ENCODE measurements around the gene TNS1. TPM values are rescaled to one million over a fixed set of nuclear protein-coding genes. Genes with fewer than 3 reads are reported as not detected.

Gene TNS1
- total RNA-seq, 1 experiment from 2014 or later: 1.5 TPM

- Histone ChIP-seq H3K9me3 (ENCODE audit: low read length) (no peaks in the 10 kb centered on the region), H4K20me1 (ENCODE audit: low read length) (no peaks in the 10 kb centered on the region), H3K36me3 (ENCODE audit: low read depth, low read length) (no peaks in the 10 kb centered on the region), H2AFZ (ENCODE audit: low read length) (no peak overlapping the region), H3K79me2 (ENCODE audit: low read length) (no peaks in the 10 kb centered on the region), H3K4me1 (ENCODE audit: insufficient read depth, low read length) (no peaks in the 10 kb centered on the region), H3K4me2 (ENCODE audit: low read length) (no peak overlapping the region), H3K9ac (ENCODE audit: low read length) (no peak overlapping the region), H3K4me3 (ENCODE audit: low read length) (no peak overlapping the region), H3K27ac (ENCODE audit: low read length) (no peak overlapping the region), H3K27me3 (ENCODE audit: low read length) (peaks cover 10% of the 10 kb centered on the region; the same call in 1 of the 2 replicates), H3F3A (ENCODE audit: low read length, unreplicated experiment) (no peaks in the 10 kb centered on the region), H3K9me2 (replicated peaks; ENCODE audit: low read length) (no peaks in the 10 kb centered on the region)
- ATAC-seq: no peak
- ChIA-PET POLR2A (ENCODE audit: unreplicated experiment) (no interaction called here), CTCF (no interaction called here)
- intact Hi-C loops (cut with micrococcal nuclease): no loop called here
- no peak for TF ChIP-seq EZH2 (IDR thresholded peaks at IDR 0.05; ENCODE audit: low read length, unreplicated experiment)
- TF ChIP-seq CTCF (conservative IDR thresholded peaks at IDR 0.05; ENCODE audit: low read depth, low read length): no peak
- TF ChIP-seq EZH2phosphoT487 (IDR thresholded peaks at IDR 0.05; ENCODE audit: borderline replicate concordance, low read length): no peak
- DNase-seq: no peak
- no TSS peak for BruUV-seq (replicated peaks)
Measured at GRCh38 chr2:217808326-217808725, 194.5 kb downstream of the TNS1 start.

- DNase-seq: no peak
- Histone ChIP-seq H3K4me1 (ENCODE audit: insufficient read depth, low read length) (no peaks in the 10 kb centered on the region), H3K27ac (ENCODE audit: low read length) (no peak overlapping the region), H3K4me3 (ENCODE audit: low read length) (no peak overlapping the region), H3K9me2 (replicated peaks; ENCODE audit: low read length) (no peaks in the 10 kb centered on the region), H3F3A (ENCODE audit: low read length, unreplicated experiment) (no peaks in the 10 kb centered on the region), H3K9ac (ENCODE audit: low read length) (no peak overlapping the region), H3K36me3 (ENCODE audit: low read depth, low read length) (no peaks in the 10 kb centered on the region), H3K79me2 (ENCODE audit: low read length) (no peaks in the 10 kb centered on the region), H2AFZ (ENCODE audit: low read length) (no peak overlapping the region), H3K4me2 (ENCODE audit: low read length) (no peak overlapping the region), H4K20me1 (ENCODE audit: low read length) (no peaks in the 10 kb centered on the region), H3K27me3 (ENCODE audit: low read length) (peaks cover 6% of the 10 kb centered on the region; the same call in 1 of the 2 replicates), H3K9me3 (ENCODE audit: low read length) (no peaks in the 10 kb centered on the region)
- no TSS peak for BruUV-seq (replicated peaks)
- TF ChIP-seq CTCF (conservative IDR thresholded peaks at IDR 0.05; ENCODE audit: low read depth, low read length) (no peak), EZH2phosphoT487 (IDR thresholded peaks at IDR 0.05; ENCODE audit: borderline replicate concordance, low read length) (no peak), EZH2 (IDR thresholded peaks at IDR 0.05; ENCODE audit: low read length, unreplicated experiment) (no peak)
- CTCF ChIA-PET: no interaction called here
- intact Hi-C loops (cut with micrococcal nuclease): no loop called here
- POLR2A ChIA-PET (ENCODE audit: unreplicated experiment): no interaction called here
- no peak for ATAC-seq
Measured at GRCh38 chr2:217807753-217808152, 195.0 kb downstream of the TNS1 start.

- POLR2A ChIA-PET (ENCODE audit: unreplicated experiment): no interaction called here
- H4K20me1 ChIP-seq (ENCODE audit: low read length): no peaks in the 10 kb centered on the region
- H3K4me1 ChIP-seq (ENCODE audit: insufficient read depth, low read length): no peaks in the 10 kb centered on the region
- 0 out of 2 replicates have a peak, but pooled peaks cover under 1% of the 10 kb centered on the region for H3K27me3 ChIP-seq (ENCODE audit: low read length)
- no peaks in the 10 kb centered on the region for H3F3A ChIP-seq (ENCODE audit: low read length, unreplicated experiment)
- ATAC-seq (no peak), DNase-seq (no peak)
- H2AFZ ChIP-seq (ENCODE audit: low read length): no peak overlapping the region
- H3K27ac ChIP-seq (ENCODE audit: low read length): no peak overlapping the region
- no TSS peak for BruUV-seq (replicated peaks)
- H3K4me2 ChIP-seq (ENCODE audit: low read length): no peak overlapping the region
- no peaks in the 10 kb centered on the region for H3K9me2 ChIP-seq (replicated peaks; ENCODE audit: low read length)
- H3K9ac ChIP-seq (ENCODE audit: low read length): no peak overlapping the region
- TF ChIP-seq CTCF (conservative IDR thresholded peaks at IDR 0.05; ENCODE audit: low read depth, low read length) (no peak), EZH2phosphoT487 (IDR thresholded peaks at IDR 0.05; ENCODE audit: borderline replicate concordance, low read length) (no peak), EZH2 (IDR thresholded peaks at IDR 0.05; ENCODE audit: low read length, unreplicated experiment) (no peak)
- no peaks in the 10 kb centered on the region for H3K79me2 ChIP-seq (ENCODE audit: low read length)
- no peaks in the 10 kb centered on the region for H3K36me3 ChIP-seq (ENCODE audit: low read depth, low read length)
- H3K4me3 ChIP-seq (ENCODE audit: low read length): no peak overlapping the region
- intact Hi-C loops (cut with micrococcal nuclease): no loop called here
- H3K9me3 ChIP-seq (ENCODE audit: low read length): no peaks in the 10 kb centered on the region
- CTCF ChIA-PET: no interaction called here
Measured at GRCh38 chr2:217807025-217807424, 195.8 kb downstream of the TNS1 start.
